Endothelial cell (in vitro differentiated cells): ENCODE measurements around the gene NOS3. TPM values are rescaled to one million over a fixed set of nuclear protein-coding genes. Genes with fewer than 3 reads are reported as not detected.

Source experiments
- DNase-seq: peaks from one replicate; pipeline ENCODE4 v3.0.0; 2021; ENCODE audit warnings: low spot score
- H3K27ac Mint-ChIP-seq: one replicate; pipeline ENCODE4 v1.8.0; 2021; ENCODE audit warnings: mixed read lengths, inconsistent platforms; ENCODE audit not compliant: unreplicated experiment
- H3K27me3 Mint-ChIP-seq: one replicate; pipeline ENCODE4 v1.8.0; 2021; ENCODE audit warnings: mild to moderate bottlenecking, moderate library complexity, mixed read lengths, inconsistent platforms; ENCODE audit not compliant: unreplicated experiment
- H3K36me3 Mint-ChIP-seq: one replicate; pipeline ENCODE4 v1.8.0; 2021; ENCODE audit warnings: mild to moderate bottlenecking, low read depth, mixed read lengths, inconsistent platforms; ENCODE audit not compliant: unreplicated experiment
- H3K4me1 Mint-ChIP-seq: one replicate; pipeline ENCODE4 v1.8.0; 2021; ENCODE audit warnings: mild to moderate bottlenecking, mixed read lengths, inconsistent platforms; ENCODE audit not compliant: unreplicated experiment
- H3K4me3 Mint-ChIP-seq: one replicate; pipeline ENCODE4 v1.8.0; 2021; ENCODE audit warnings: mild to moderate bottlenecking, mixed read lengths, inconsistent platforms; ENCODE audit not compliant: unreplicated experiment
- H3K9me3 Mint-ChIP-seq: one replicate; pipeline ENCODE4 v1.8.0; 2021; ENCODE audit warnings: mixed read lengths, inconsistent platforms; ENCODE audit not compliant: unreplicated experiment
- total RNA-seq: library from RNA; stranded (reverse); fragmentation: NEBNext Ultra II Directional; extraction: Animal tissue kit (Norgen Biotek cat#: 25700); gene quantifications from one replicate; pipeline ENCODE4 v1.2.1, GENCODE V29; 2021; ENCODE audit not compliant: unreplicated experiment
- TF ChIP-seq, protein P1 (sequence below): fragments of 200-600 bp; sonication (generic); IDR thresholded peaks from one replicate; pipeline ENCODE4 v1.5.0; 2021; ENCODE audit warnings: antibody characterized with exemption; ENCODE audit not compliant: unreplicated experiment

Gene NOS3
- total RNA-seq, 1 donor from 2014 or later = 102 TPM

- Mint-ChIP-seq H3K36me3 (no peaks in the 10 kb centered on the region), H3K27me3 (peaks cover 15% of the 10 kb centered on the region), H3K4me3 (no peak overlapping the region), H3K27ac (no peak overlapping the region), H3K9me3 (no peaks in the 10 kb centered on the region), H3K4me1 (peaks cover 20% of the 10 kb centered on the region)
- TF ChIP-seq, protein P1, sequence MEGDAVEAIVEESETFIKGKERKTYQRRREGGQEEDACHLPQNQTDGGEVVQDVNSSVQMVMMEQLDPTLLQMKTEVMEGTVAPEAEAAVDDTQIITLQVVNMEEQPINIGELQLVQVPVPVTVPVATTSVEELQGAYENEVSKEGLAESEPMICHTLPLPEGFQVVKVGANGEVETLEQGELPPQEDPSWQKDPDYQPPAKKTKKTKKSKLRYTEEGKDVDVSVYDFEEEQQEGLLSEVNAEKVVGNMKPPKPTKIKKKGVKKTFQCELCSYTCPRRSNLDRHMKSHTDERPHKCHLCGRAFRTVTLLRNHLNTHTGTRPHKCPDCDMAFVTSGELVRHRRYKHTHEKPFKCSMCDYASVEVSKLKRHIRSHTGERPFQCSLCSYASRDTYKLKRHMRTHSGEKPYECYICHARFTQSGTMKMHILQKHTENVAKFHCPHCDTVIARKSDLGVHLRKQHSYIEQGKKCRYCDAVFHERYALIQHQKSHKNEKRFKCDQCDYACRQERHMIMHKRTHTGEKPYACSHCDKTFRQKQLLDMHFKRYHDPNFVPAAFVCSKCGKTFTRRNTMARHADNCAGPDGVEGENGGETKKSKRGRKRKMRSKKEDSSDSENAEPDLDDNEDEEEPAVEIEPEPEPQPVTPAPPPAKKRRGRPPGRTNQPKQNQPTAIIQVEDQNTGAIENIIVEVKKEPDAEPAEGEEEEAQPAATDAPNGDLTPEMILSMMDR = no peak
- no peak for DNase-seq
These were observed 38.3 kb upstream of the NOS3 start for GRCh38 chr7:150952331-150953050.

- Mint-ChIP-seq H3K27ac (no peak overlapping the region), H3K4me3 (no peak overlapping the region), H3K27me3 (peaks cover 15% of the 10 kb centered on the region), H3K36me3 (no peaks in the 10 kb centered on the region), H3K9me3 (no peaks in the 10 kb centered on the region), H3K4me1 (peaks cover 21% of the 10 kb centered on the region)
- DNase-seq = no peak
- TF ChIP-seq, protein P1 = no peak
These were observed 37.5 kb upstream of the NOS3 start for GRCh38 chr7:150953061-150953997.

DNA sequence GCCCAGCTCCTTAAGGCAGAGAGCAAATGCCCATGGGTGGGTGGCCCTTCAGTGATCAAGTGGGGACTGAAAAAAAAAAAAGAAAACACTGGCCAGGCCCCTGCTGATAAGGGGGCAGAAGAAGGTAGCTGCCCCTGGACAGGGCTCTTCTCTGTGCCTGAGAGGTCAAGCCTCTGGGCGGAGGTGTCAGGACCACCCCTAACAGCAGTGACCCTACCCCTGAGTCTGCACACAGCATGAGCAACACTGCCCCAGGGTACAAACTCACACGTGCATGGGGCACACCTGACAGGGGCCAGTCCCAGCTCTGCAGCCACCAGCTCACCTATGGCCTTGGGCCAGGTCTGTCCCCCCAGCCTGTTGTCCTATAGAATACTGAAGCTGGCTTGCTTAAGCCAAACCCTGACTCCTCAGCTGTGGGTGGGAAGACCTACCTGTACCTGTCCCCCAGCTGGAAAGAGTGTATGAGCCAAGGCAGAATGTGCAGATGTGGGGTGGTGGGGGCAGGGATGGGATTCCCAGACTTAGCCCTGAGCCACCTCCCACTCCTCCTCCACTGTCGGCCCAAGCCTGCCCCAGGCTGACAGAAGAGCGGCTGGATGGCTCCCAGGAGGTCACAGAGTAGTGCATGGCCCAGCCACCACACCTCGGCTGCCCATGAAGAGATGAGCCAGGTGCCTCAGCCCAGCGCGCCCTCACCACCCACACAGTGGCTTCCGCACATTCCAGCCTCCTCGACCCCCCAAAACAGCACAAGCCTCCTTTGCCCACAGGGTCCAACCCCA lies 36.4 kb upstream of the NOS3 start:
- no peak overlapping the region for H3K4me3 Mint-ChIP-seq

DNA sequence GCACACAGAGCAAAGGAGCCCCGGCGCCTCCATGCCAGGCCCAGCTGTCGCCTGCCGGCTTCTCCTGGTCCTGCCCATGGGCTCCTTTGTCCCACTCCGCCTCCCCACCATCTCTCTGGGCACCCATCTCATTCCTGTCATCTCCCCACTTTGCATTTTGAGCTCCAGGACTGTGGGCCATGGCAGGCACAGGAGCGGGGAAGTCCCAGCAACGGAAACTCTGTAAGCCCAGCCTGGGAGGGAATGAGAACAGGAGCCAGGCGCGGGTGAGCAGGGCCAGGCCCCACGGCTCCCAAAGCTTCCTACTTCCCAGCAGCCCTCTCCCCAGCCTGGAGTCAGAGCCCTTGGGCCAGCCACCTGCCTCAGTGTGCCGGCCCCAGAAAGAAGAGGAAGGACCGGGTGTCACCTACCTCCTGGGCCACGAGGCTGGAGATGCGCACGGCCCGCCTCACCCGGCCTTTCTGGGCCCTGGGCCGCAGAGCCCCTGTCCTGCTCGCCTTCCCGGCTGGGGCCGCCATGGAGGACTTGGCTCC lies 35.8 kb upstream of the NOS3 start:
- H3K27ac Mint-ChIP-seq = no peak overlapping the region
- H3K4me3 Mint-ChIP-seq = no peak overlapping the region
- TF ChIP-seq, protein P1 = no peak
- peaks cover 9% of the 10 kb centered on the region for H3K27me3 Mint-ChIP-seq
- DNase-seq = no peak
- no peaks in the 10 kb centered on the region for H3K9me3 Mint-ChIP-seq
- no peaks in the 10 kb centered on the region for H3K36me3 Mint-ChIP-seq
- H3K4me1 Mint-ChIP-seq = peaks cover 25% of the 10 kb centered on the region

More for the DNA sequence above, 36.4 kb upstream of the NOS3 start:
- TF ChIP-seq, protein P1 = no peak
- Mint-ChIP-seq H3K9me3 (no peaks in the 10 kb centered on the region), H3K27me3 (peaks cover 11% of the 10 kb centered on the region), H3K4me1 (peaks cover 21% of the 10 kb centered on the region), H3K36me3 (no peaks in the 10 kb centered on the region), H3K27ac (no peak overlapping the region)
- no peak for DNase-seq
